ENCODE results near the gene IL6ST.

- TF ChIP-seq POLR2A (IDR thresholded peaks at IDR 0.05; ENCODE audit: low read depth, low read length) (no peak), POU2F2 (IDR thresholded peaks at IDR 0.05; ENCODE audit: low read depth, low read length) (no peak), POLR2AphosphoS5 (IDR thresholded peaks at IDR 0.05; ENCODE audit: low read depth, low read length) (no peak), TAF1 (IDR thresholded peaks at IDR 0.05; ENCODE audit: low read depth, low read length) (no peak), SPI1 (IDR thresholded peaks at IDR 0.05; ENCODE audit: low read depth, low read length) (no peak), PAX5 (IDR thresholded peaks at IDR 0.05; ENCODE audit: insufficient read depth, low read length, severe bottlenecking) (no peak)
Observed at GRCh38 chr5:55965525-55965924, 29.2 kb downstream of the IL6ST start.

Measured in GM12891 (cell line).